H1 (cell line): ENCODE results near the gene MALSU1. TPM values are rescaled to one million over a fixed set of nuclear protein-coding genes. Genes with fewer than 3 reads are reported as not detected.

ENCODE experiments used
- ATF2 ChIP-seq: IDR thresholded peaks from 2 replicates; pipeline ENCODE4 v1.6.1; 2012; ENCODE audit warnings: low read length, inconsistent platforms
- BACH1 ChIP-seq: IDR thresholded peaks from 2 replicates; pipeline ENCODE4 v1.6.1; 2012; ENCODE audit warnings: low read length, improper control_type of control experiment
- TCF12 ChIP-seq: IDR thresholded peaks from 2 replicates; pipeline ENCODE4 v1.6.1; 2011; ENCODE audit warnings: low read depth, mild to moderate bottlenecking, low read length
- polyA plus RNA-seq, 7 experiments: library from polyadenylated mRNA; depleted of rRNA in 3 of 7; stranded (reverse) in 5 of 7; unstranded in 2 of 7; fragments of >200 nt in 5 of 7; fragments of 200-250 nt in 2 of 7; gene quantifications; 1 replicate in 5 of 7; 2 replicates in 1 of 7; 4 replicates in 1 of 7; pipeline versions ENCODE4 v1.2.1 to v1.2.3, GENCODE V29; 2011 to 2013; ENCODE audit warnings: missing spikeins in 2 of 7, mixed read lengths in 2 of 7
- total RNA-seq: library from RNA; stranded (reverse); fragmentation: NEBNext Ultra II Directional; extraction: Animal tissue kit (Norgen Biotek cat#: 25700); gene quantifications from 2 replicates; pipeline ENCODE4 v1.2.1, GENCODE V29; 2021

MALSU1 gene
- total and polyA plus RNA-seq, 2 of the 8 experiments (the other 6 are each of a cell fraction or from before 2014, with no cell fraction given): 73.5 to 84.0 TPM

- TF ChIP-seq TCF12 (no peak), BACH1 (no peak), ATF2 (no peak)
These were observed 37.7 kb downstream of the MALSU1 start (continued) for GRCh38 chr7:23336799-23337283.
